T-cell (primary cell): ENCODE data around the gene AMACR. TPM values are rescaled to one million over a fixed set of nuclear protein-coding genes. Genes with fewer than 3 reads are reported as not detected.

Experiments
- ATAC-seq, 4 experiments: fragments of 200-7000 bp in 3 of 4; fragments of 150-1000 bp in 1 of 4; cut with Tn5 transposase; replicated peaks in 1 of 4; 1 replicate in 3 of 4; 2 replicates in 1 of 4; pipeline ENCODE4 v1.10.0; 2021; ENCODE audit warnings: moderate library complexity in 3 of 4, mild to moderate bottlenecking in 2 of 4, moderate number of reproducible peaks in 1 of 4
- CTCF ChIA-PET, 2 donors: fragments of 300-600 bp; sonication (Branson Sonifier 250); formaldehyde crosslinking; loops; one replicate each; lab custom pipeline; 2022; ENCODE audit warnings: antibody characterized with exemption in 2 of 2; lab: Charles Lee
- POLR2A ChIA-PET, 2 donors: fragments of 300-600 bp; sonication (Branson Sonifier 250); formaldehyde crosslinking; loops; one replicate each; lab custom pipeline; 2022; ENCODE audit warnings: antibody characterized with exemption in 2 of 2; lab: Charles Lee
- DNase-seq, 35 experiments: peaks; one replicate each; pipeline versions ENCODE4 v3.0.0 to v3.0.0-alpha.2; 2013 to 2023
- H3K27ac ChIP-seq: one replicate; pipeline ENCODE4 v1.5.1; 2013; ENCODE audit warnings: low read length
- H3K27me3 ChIP-seq, 2 experiments: replicated peaks in 1 of 2; 1 replicate in 1 of 2; 2 replicates in 1 of 2; pipeline versions ENCODE4 v1.6.1 to v1.7.0; 2013; ENCODE audit warnings: low read length in 1 of 2, mixed read lengths in 1 of 2; ENCODE audit not compliant: control insufficient read depth in 2 of 2, insufficient read depth in 2 of 2; ENCODE audit errors: extremely low read depth in 1 of 2
- H3K36me3 ChIP-seq, 2 donors: 1 replicate in 1 of 2; 2 replicates in 1 of 2; pipeline versions ENCODE4 v1.6.1 to v1.7.0; 2013; ENCODE audit warnings: low read length in 1 of 2; ENCODE audit not compliant: control insufficient read depth in 2 of 2, insufficient read depth in 1 of 2; ENCODE audit errors: extremely low read depth in 1 of 2
- H3K4me1 ChIP-seq, 2 experiments: 1 replicate in 1 of 2; 2 replicates in 1 of 2; pipeline versions ENCODE4 v1.6.1 to v1.7.0; 2013; ENCODE audit warnings: low read length in 2 of 2, mixed read lengths in 1 of 2; ENCODE audit not compliant: insufficient read depth in 2 of 2, control insufficient read depth in 1 of 2; ENCODE audit errors: extremely low read depth in 1 of 2
- H3K4me3 ChIP-seq, 2 donors: 1 replicate in 1 of 2; 2 replicates in 1 of 2; pipeline versions ENCODE4 v1.5.1 to v1.7.0; 2013; ENCODE audit warnings: mild to moderate bottlenecking in 2 of 2, low read length in 1 of 2, moderate library complexity in 1 of 2; ENCODE audit not compliant: control insufficient read depth in 1 of 2; ENCODE audit errors: extremely low read depth in 1 of 2
- H3K9me3 ChIP-seq: 2 replicates; pipeline ENCODE4 v1.7.0; 2013
- H3K27ac Mint-ChIP-seq, 2 donors: one replicate each; pipeline ENCODE4 v1.8.0; 2020 to 2021; ENCODE audit warnings: mild to moderate bottlenecking in 2 of 2, mixed read lengths in 2 of 2
- H3K27me3 Mint-ChIP-seq, 2 donors: one replicate each; pipeline ENCODE4 v1.8.0; 2021 to 2022; ENCODE audit warnings: mixed read lengths in 2 of 2
- H3K36me3 Mint-ChIP-seq: one replicate; pipeline ENCODE4 v1.8.0; 2021; ENCODE audit warnings: mixed read lengths
- H3K4me1 Mint-ChIP-seq, 3 donors: one replicate each; pipeline ENCODE4 v1.8.0; 2020 to 2022; ENCODE audit warnings: mixed read lengths in 3 of 3, mild to moderate bottlenecking in 1 of 3
- H3K4me3 Mint-ChIP-seq, 3 donors: one replicate each; pipeline ENCODE4 v1.8.0; 2020 to 2022; ENCODE audit warnings: mild to moderate bottlenecking in 3 of 3, mixed read lengths in 3 of 3, moderate library complexity in 3 of 3
- H3K9me3 Mint-ChIP-seq, 3 donors: one replicate each; pipeline ENCODE4 v1.8.0; 2020 to 2022; ENCODE audit warnings: mixed read lengths in 3 of 3
- WGBS: methylation state at CpG from one replicate; pipeline ENCODE4 v1.1.5; 2013; ENCODE audit warnings: missing lambda C conversion rate; ENCODE audit not compliant: insufficient coverage; 5-methylcytosine and 5-hydroxymethylcytosine counted together
- total RNA-seq, 35 experiments: library from RNA in 6 of 35; stranded (reverse) in 6 of 35; fragments of 120-200 nt in 1 of 35; gene quantifications; one replicate each; pipeline versions ENCODE4 v1.2.1 to v1.2.4 and lab custom pipeline; 2013 to 2026

AMACR gene
- total RNA-seq, 5 donors from 2014 or later (not counting 1 experiment from before 2014, with no cell fraction given) = 2.6 to 6.9 (median 3.9) TPM

DNA sequence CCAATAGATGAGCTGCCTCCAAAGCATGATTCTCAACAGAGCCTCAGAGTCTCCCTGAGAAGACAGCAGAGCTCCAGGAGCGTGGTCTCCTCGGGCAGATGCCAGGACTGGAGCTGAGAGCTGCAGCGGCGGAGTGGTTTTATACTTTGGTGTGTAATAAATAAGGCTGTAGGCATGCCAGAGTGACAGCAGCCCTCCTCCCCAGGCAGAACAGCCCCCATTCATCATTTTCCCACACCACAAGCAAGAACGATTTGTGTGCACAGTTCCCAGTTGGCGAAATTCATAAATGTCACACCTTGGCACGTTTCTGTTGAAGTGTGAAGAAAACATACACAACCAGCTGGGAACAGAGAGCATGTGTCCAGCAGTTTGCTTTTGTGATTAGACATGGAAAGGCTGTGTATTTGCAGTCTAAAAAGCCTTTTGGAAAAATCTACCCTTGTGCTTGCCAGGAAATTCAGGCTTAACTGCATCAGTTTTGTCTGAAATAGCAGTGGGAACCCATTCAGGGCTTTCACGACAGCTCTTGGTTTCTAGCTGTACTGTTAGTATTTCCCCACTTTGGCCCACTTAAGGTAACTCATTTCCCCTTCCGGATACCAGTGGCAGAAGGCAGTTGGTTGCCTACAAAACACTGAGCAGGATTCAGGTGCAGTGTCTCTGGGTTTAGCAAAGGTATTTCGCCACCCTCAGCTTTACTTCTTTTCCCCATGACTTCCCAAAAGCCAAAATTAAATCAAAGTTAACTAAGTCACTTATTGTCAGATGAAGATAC lies 35.4 kb upstream of the AMACR start, which contains the start of gene C1QTNF3:
C1QTNF3 (minus strand) TSS at position 115 of the 778 bp plus-strand sequence; CDS start at position 27, 88 bp downstream.
- peaks cover 0 to 8% of the 10 kb centered on the region in 2 experiments for H3K4me1 ChIP-seq
- CTCF ChIA-PET = no interaction called here
- Mint-ChIP-seq H3K9me3 (no peaks in the 10 kb centered on the region), H3K4me3 (no peak within 1 kb of the TSS), H3K27me3 (no peaks in the 10 kb centered on the region), H3K27ac (peak within 1 kb of the TSS; percentile 12 to 19), H3K4me1 (peaks cover 0 to 3% (median 0%) of the 10 kb centered on the region in 3 donors), H3K36me3 (peaks cover 24% of the 10 kb centered on the region)
- no peak within 1 kb of the TSS for H3K27ac ChIP-seq
- H3K36me3 ChIP-seq = no peaks in the 10 kb centered on the region
- H3K9me3 ChIP-seq = no peaks in the 10 kb centered on the region
- no peak for DNase-seq
- no peak within 1 kb of the TSS for H3K4me3 ChIP-seq
- ATAC-seq = peak in 1 of 4 experiments; percentile 37
- 57% methylated on average over 1 of the region's 10 CpGs for WGBS
- POLR2A ChIA-PET = no interaction called here
- H3K27me3 ChIP-seq = no peaks in the 10 kb centered on the region

DNA sequence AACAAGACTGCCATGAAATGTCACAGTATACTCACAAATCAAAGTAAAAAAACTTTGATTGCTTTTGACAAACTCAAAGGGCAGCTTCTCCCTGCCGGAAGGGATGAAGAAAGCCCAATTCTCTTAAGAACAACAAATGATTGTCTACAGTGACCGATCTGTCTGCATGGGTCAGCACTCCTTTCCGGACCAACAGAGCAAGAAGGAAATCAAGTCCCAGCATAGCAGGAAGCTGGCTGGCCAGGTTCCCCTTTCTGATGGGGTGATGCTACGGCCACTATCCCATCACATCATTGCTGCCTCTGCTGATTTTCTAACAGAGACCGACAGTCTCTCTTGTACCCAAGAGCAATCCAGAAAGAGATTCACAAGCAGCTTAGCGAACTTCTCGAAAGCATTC lies 34.5 kb upstream of the AMACR start:
- H3K4me1 ChIP-seq = peaks cover 0 to 8% of the 10 kb centered on the region in 2 experiments
- Mint-ChIP-seq H3K4me3 (no peak overlapping the region), H3K27me3 (no peaks in the 10 kb centered on the region), H3K9me3 (no peaks in the 10 kb centered on the region), H3K4me1 (peaks cover 0 to 3% (median 0%) of the 10 kb centered on the region in 3 donors), H3K27ac (no peak overlapping the region), H3K36me3 (peaks cover 22% of the 10 kb centered on the region)
- no peaks in the 10 kb centered on the region for H3K36me3 ChIP-seq
- no peak for ATAC-seq
- H3K4me3 ChIP-seq = no peak overlapping the region
- H3K27me3 ChIP-seq = no peaks in the 10 kb centered on the region
- H3K27ac ChIP-seq = no peak overlapping the region
- ChIA-PET CTCF (no interaction called here), POLR2A (no interaction called here)
- WGBS = 89% methylated on average over 4 of the region's 7 CpGs
- no peaks in the 10 kb centered on the region for H3K9me3 ChIP-seq
- no peak for DNase-seq

DNA sequence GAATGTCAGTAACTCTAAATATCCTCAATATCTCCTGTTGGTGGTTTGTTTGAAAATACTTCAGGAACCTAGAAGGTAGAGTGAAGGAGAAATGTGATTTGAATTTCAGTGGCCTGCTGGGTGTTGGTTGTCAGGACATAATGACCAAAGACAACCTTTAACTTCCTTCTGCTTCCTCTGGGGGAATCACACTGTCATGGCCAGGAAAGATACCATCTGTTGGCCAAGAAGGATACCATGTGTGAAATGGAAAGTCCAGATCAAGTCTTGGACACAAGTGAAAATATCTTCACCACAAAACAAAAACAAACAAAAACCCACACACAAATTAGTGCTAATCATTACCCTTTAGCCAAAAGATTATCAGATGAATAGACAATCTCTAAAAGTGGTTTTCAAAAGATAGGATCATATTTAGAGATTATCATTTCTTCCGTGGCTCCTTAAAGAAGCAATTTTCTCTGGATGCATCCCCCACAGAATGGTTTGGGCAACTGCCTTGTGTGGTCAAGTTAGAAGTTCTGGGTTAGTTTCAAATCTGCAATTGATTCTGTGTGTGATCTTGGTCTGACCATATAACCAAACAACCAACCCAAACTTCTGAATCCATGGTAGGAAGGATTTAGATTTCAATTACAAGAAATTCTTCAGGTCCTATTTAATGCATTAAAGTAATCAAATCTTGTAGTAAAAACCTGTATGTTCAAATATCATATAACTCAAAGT lies 33.6 kb upstream of the AMACR start:
- no peak overlapping the region for H3K27ac ChIP-seq
- Mint-ChIP-seq H3K4me1 (peaks cover 0 to 3% (median 0%) of the 10 kb centered on the region in 3 donors), H3K27me3 (no peaks in the 10 kb centered on the region), H3K27ac (no peak overlapping the region), H3K4me3 (no peak overlapping the region), H3K36me3 (peaks cover 25% of the 10 kb centered on the region), H3K9me3 (no peaks in the 10 kb centered on the region)
- H3K4me1 ChIP-seq = peaks cover 0 to 8% of the 10 kb centered on the region in 2 experiments
- ChIA-PET POLR2A (interaction anchor here (0.5 to 0.6 kb wide), 2 partner anchors 7 to 1902 kb away, joined by 3 to 7 read pairs; no protein-coding TSS in a partner anchor), CTCF (interaction anchor here (0.6 to 0.7 kb wide), 2 partner anchors 476 to 779 kb away, joined by 4 to 5 read pairs; no protein-coding TSS in a partner anchor)
- no peak for DNase-seq
- no peak overlapping the region for H3K4me3 ChIP-seq
- no CpG with 5 or more reads among the region's 1 CpG for WGBS
- H3K9me3 ChIP-seq = no peaks in the 10 kb centered on the region
- ATAC-seq = no peak
- H3K36me3 ChIP-seq = no peaks in the 10 kb centered on the region
- no peaks in the 10 kb centered on the region for H3K27me3 ChIP-seq

DNA sequence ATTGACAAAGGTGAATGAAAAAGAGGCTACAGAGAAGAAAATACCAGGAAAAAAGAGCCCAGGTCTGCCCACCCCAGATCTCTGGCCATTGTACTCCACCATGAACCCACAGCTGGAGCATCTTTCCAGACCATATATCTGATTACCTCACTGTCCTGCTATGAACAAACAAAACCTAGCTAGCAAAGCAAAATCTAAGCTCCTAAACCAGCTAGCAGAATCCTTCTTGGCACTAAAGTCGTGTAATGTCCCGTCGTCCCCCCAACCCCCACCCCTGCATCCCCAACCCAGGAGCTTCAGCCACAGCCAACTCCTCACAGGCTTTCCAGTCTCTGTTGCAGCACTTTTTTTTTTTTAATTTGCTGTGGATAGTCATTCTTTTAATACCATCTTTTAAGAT lies 32.6 kb upstream of the AMACR start:
- peaks cover 0 to 8% of the 10 kb centered on the region in 2 experiments for H3K4me1 ChIP-seq
- ATAC-seq (no peak), DNase-seq (no peak)
- H3K27ac ChIP-seq = no peak overlapping the region
- peaks cover under 1 to 2% of the 10 kb centered on the region in 2 donors for H3K36me3 ChIP-seq
- no peaks in the 10 kb centered on the region for H3K27me3 ChIP-seq
- Mint-ChIP-seq H3K9me3 (no peaks in the 10 kb centered on the region), H3K27ac (no peak overlapping the region), H3K4me3 (no peak overlapping the region), H3K27me3 (no peaks in the 10 kb centered on the region), H3K4me1 (peaks cover 0 to 3% (median 0%) of the 10 kb centered on the region in 3 donors), H3K36me3 (peaks cover 25% of the 10 kb centered on the region)
- no peak overlapping the region for H3K4me3 ChIP-seq
- ChIA-PET POLR2A (interaction anchor here (0.5 to 0.6 kb wide), 2 partner anchors 8 to 1901 kb away, joined by 3 to 7 read pairs; no protein-coding TSS in a partner anchor), CTCF (interaction anchor here (0.6 to 0.7 kb wide), 3 partner anchors 475 to 855 kb away, joined by 3 to 5 read pairs (median 4); no protein-coding TSS in a partner anchor)
- 100% methylated on average over 2 of the region's 3 CpGs for WGBS
- no peaks in the 10 kb centered on the region for H3K9me3 ChIP-seq

DNA sequence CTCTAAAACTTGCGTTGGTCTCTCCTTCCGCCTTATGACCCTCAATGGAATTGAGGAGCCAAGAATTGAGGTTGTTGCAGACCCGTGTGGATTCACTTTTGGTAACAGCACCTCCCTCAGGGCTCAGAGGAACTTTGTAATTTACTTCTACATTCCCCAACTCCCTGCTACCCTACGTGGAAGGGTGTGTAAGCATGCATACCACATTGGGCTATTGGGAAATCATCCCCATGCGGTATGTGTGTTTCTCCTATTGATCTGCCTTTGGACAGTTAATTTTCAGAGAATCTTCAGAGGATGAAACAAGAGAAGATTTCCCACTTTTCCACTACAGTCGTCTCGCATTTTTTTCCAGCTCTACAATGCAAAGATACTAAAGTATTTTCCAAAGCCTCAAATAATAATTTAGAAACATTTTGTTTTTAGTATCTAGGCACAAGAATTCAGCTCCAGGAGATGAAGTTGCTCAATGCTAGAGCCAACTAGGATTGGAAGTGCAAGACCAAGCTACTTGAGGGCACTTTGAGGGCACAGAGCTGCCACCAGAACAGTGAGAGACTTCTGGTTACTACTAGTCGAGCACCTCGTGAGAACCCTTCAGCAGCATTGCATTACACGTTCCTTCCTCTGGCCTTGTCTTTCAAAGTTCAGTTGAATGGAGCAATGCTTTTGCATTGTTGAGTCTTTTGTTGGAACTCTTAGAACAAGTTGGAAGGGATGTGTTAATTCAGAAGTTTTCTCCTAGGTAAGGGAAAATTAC lies 31.7 kb upstream of the AMACR start:
- DNase-seq (no peak), ATAC-seq (no peak)
- H3K4me1 Mint-ChIP-seq = peaks cover 0 to 3% (median 0%) of the 10 kb centered on the region in 3 donors
- no peak overlapping the region for H3K27ac Mint-ChIP-seq
- Histone ChIP-seq H3K36me3 (peaks cover 2 to 10% of the 10 kb centered on the region in 2 donors), H3K9me3 (no peaks in the 10 kb centered on the region), H3K4me1 (peaks cover 0 to 4% of the 10 kb centered on the region in 2 experiments), H3K27ac (no peak overlapping the region), H3K27me3 (no peaks in the 10 kb centered on the region), H3K4me3 (no peak overlapping the region)
- WGBS = 100% methylated on average over 5 of the region's 10 CpGs
- H3K36me3 Mint-ChIP-seq = peaks cover 30% of the 10 kb centered on the region
- POLR2A ChIA-PET = no interaction called here
- H3K9me3 Mint-ChIP-seq = no peaks in the 10 kb centered on the region
- CTCF ChIA-PET = interaction anchor here in 1 of 2 donors (0.7 kb wide), 1 partner anchor 854 kb away, joined by 3 read pairs; no protein-coding TSS in a partner anchor
- H3K27me3 Mint-ChIP-seq = no peaks in the 10 kb centered on the region
- H3K4me3 Mint-ChIP-seq = no peak overlapping the region
